Activated CD4-positive, alpha-beta T cell treated with anti-CD3 and anti-CD28 coated beads for 48 hours (primary cell): ENCODE measurements around the gene AGBL1.
A peak's percentile ranks its signal among the peaks of the same experiment; 100 is the strongest.

Experiments
- DNase-seq: peaks from one replicate; pipeline ENCODE4 v3.0.0-alpha.2; 2020

The AGBL1 gene

DNA sequence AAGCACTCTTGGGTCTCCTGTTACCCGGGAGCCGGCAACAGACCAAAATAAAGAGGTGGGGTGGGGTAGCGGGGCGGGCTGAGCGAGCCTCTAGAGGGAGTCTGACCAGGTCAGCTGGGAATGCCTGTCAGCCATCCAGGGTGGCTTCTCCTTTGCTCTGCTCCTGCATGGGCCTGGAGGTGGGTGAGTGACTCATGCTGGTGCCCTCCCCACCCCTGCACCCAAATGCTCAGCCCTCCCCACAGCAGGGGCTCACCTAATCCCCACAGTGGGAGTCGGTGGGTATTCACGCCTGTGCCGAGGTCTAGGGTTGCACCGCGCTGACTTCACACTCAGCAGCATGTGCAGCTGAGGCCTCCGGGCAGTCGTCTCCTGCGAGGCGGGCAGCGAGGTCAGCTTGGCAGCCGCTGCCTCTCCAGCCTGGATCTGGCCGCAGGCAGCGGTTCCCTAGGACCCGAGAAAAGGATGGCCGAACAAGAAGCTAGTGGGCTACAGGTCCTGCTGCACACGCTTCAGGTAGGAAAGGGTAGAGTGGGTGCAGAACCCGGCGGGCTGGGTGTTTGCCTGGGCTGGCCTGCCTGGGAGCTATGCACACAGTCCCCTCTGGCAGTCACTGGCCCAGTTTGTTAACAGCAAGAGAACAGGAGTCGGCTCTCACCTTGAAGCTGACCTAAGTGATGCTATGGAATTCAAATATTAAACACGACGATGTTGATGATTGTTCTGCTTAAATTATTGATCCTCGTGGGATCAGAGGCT lies at the start of gene AGBL1:
Gene AGBL1, plus strand, starts transcription at position 364 of the 759 bp plus-strand sequence.
- DNase-seq, result no peak

DNA sequence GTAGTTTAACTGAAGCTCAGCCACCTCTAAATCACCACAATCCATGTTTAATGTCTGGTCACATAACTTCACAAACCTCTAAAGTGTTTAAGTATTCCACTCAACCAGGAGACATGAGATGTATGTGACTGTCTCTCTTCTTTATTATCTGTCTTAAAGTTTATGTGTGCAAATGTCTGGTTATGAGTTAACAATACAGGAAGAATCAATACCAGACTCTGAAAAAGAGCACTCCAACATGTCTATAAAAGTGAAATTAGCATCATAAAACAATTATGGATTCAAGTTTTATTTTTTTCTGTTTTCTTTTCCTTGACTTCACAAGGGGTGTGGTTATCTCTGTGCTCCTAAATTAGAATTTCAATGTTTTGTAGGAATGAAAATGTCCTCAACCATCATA lies 44.8 kb upstream of the AGBL1 start:
- DNase-seq, result no peak

GRCh38 chr15:86036243-86036642 lies 43.4 kb upstream of the AGBL1 start:
- no peak for DNase-seq

DNA sequence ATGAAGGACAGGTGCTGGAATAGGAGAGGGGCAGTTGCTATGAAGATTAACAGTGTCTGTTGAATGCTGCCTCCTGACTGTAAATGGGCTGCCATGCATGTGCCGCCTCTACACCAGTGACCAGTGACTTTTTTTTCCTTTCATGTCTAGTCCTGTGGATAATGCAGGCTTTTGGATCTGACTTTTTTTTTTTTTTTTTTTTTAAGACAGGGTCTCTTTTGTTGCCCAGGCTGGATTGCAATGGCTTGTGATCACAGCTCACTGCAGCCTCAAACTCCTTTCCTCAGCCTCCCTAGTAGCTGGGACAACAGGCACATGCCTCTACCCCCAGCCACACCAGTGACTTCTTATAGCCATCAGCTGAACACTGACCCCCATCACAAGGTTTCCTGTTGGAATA lies 41.2 kb upstream of the AGBL1 start:
- DNase-seq, result no peak

DNA sequence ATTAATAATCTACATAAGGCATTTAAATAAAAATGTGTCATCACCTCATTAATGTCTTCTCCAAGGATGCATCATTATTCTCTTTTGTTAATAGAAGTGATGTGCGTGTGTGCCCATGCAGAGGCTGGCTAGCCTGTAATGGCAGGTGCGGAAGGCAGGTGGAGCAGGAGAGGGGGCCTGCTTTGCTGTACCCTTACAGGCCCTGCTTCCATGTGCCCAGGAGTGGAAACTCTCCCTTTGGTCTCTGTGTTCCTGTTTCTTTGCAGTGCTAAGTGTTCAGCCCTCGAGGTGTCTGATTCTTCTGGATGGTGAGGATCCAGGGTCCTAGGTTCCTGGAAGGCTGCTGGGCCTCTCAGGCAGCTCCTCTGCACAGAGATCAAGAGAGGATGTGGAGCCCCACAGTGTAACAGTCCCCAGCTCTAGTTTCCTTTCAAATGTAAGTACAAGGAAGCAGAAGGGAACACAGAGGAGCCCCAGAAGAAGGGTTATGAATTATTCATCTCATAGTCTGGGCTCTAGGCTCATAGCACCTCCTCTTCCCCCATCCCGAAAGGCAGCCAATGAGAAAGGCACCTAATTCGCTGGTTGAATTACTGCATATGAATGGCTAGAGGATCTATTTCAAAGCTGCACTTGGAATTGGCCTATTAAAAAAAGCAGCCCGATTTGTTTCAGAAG lies 39.2 kb upstream of the AGBL1 start:
- no peak for DNase-seq

DNA sequence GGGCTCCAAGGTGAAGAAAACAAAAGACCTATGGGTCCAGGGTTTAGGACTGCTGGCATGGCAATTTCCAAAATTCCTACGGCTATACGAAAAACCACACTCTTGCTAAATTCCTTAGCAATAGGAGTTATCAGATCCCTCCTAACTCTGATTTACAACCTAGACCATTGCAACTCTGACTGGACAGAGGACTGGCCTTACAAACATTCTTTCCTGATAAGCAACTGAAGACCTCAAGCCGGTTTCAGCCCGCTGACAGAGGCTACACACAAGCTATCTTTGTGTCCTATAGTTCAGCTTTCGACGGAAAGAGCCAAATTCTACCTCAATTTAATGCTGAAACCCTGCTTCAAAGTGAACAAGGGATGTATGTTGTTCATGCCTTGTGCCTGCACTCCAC lies 38.3 kb upstream of the AGBL1 start:
- no peak for DNase-seq

- no peak for DNase-seq
These were observed 37.4 kb upstream of the AGBL1 start for GRCh38 chr15:86042226-86042625.

GRCh38 chr15:86044981-86045380 lies 34.7 kb upstream of the AGBL1 start:
- no peak for DNase-seq

GRCh38 chr15:86054338-86054737 lies 25.3 kb upstream of the AGBL1 start:
- DNase-seq, result no peak

GRCh38 chr15:86055688-86056087 lies 24.0 kb upstream of the AGBL1 start:
- no peak for DNase-seq

GRCh38 chr15:86059851-86060250 lies 19.8 kb upstream of the AGBL1 start:
- DNase-seq, result no peak

DNA sequence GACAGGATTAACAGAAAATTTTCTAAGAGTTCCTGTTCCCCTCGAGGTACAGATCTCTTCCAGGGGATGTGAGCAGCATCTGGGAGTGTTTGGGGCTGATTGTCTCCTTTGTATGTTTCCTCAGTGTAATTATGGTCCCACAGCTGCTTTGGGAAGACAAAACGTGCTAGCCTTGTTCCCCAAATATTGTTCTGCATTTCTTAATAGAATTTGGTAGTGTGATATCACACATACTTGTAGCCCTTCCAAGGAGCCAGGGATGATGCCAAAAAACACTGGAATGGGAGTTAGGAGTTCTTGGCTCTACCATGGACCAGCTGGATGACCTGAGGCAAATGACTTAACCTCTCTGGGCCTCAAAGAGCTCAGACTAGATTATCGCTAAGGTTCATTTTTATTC lies 19.0 kb upstream of the AGBL1 start:
- DNase-seq, result no peak

DNA sequence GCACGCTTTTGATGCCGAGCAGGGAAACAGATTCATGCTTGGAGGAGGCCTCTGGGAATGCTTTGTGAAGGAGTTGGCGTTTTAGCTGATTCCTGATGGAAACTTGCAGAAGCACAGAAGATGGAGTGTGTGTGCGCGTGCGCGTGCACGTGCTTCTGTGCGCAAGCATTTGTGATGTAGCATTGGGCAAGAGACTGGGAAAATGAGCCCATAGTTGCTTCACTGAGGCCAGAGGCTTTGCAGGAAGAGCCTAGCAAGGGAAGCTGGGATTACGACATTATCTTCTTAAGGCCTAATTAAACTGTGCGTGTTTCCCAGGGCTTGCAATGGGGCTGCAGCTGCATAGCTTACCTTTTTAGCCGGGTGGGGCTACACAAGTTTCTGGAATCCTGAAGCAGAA lies 18.1 kb upstream of the AGBL1 start:
- no peak for DNase-seq

- DNase-seq, result no peak
These were observed 16.9 kb upstream of the AGBL1 start for GRCh38 chr15:86062646-86063243.

- DNase-seq, result no peak
These were observed 16.1 kb upstream of the AGBL1 start for GRCh38 chr15:86063356-86064095.

- DNase-seq, result no peak
These were observed 15.3 kb upstream of the AGBL1 start for GRCh38 chr15:86064326-86064725.

DNA sequence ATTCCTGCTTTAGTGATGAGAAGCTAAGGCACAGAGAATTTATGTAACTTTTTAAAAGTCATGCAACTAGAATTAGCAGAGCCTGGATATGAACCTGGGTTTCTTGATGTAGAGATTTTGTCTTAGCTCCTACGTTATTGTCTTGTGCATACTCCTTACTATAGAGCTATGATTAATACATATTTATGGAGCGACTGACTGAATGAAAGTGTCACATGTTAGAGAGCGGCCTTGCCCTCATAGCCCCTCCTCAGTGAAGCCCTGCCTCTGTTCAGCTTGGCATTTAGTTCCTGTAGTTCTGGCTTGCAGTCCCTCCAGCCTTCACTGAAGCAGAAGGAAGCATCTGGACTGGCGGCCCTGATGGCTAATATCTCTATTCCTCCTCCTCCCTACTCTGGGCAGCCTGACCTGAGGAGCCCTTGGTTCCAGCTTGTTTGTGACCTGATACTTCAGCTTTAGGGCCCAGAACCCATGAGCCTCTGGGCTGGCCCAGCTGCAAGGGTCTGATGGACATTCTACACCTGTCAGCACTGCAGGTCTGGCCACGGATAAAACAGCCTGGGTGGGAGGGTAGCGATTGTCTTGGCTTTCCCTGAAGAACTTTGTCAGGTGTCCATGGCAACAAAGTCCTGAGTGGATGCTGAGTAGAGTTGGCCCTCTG lies 13.4 kb upstream of the AGBL1 start:
- DNase-seq, result no peak

GRCh38 chr15:86073281-86073680 lies 6.4 kb upstream of the AGBL1 start:
- DNase-seq, result no peak

GRCh38 chr15:86076468-86076867 lies 3.2 kb upstream of the AGBL1 start:
- DNase-seq, result no peak

- DNase-seq, result no peak
These were observed 2.6 kb upstream of the AGBL1 start for GRCh38 chr15:86077070-86077469.

- DNase-seq, result no peak
These were observed 631 bp downstream of the AGBL1 start for GRCh38 chr15:86080302-86080701.

- peak; percentile 18 for DNase-seq
These were observed 3.1 kb downstream of the AGBL1 start for GRCh38 chr15:86082619-86083380.
